Neural progenitor cell (in vitro differentiated cells): Measurements from ENCODE around the gene NRP1. TPM values are rescaled to one million over a fixed set of nuclear protein-coding genes. Genes with fewer than 3 reads are reported as not detected.

Experiments used
- DNase-seq: peaks from one replicate; pipeline ENCODE4 v3.0.0-alpha.2; 2016; ENCODE audit warnings: low spot score
- H2AFZ ChIP-seq: fragments of 200-600 bp; sonication (generic); replicated peaks from 2 replicates; pipeline ENCODE4 v1.6.1; 2016; ENCODE audit warnings: antibody characterized with exemption
- H3F3A ChIP-seq: fragments of 200-600 bp; sonication (generic); 2 replicates; pipeline ENCODE4 v1.6.1; 2016; ENCODE audit warnings: antibody characterized with exemption, low read depth
- H3K27ac ChIP-seq: fragments of 200-600 bp; sonication (generic); 2 replicates; pipeline ENCODE4 v1.5.1; 2016; ENCODE audit warnings: mild to moderate bottlenecking
- H3K27me3 ChIP-seq: fragments of 200-600 bp; sonication (generic); 2 replicates; pipeline ENCODE4 v1.6.1; 2016; ENCODE audit warnings: mild to moderate bottlenecking, moderate library complexity
- H3K36me3 ChIP-seq: fragments of 200-600 bp; sonication (generic); 2 replicates; pipeline ENCODE4 v1.5.1; 2016
- H3K4me1 ChIP-seq: fragments of 200-600 bp; sonication (generic); 2 replicates; pipeline ENCODE4 v1.6.1; 2016; ENCODE audit warnings: mixed run types
- H3K4me2 ChIP-seq: fragments of 200-600 bp; sonication (generic); 2 replicates; pipeline ENCODE4 v1.6.1; 2016
- H3K4me3 ChIP-seq: fragments of 200-600 bp; sonication (generic); 2 replicates; pipeline ENCODE4 v1.5.1; 2016
- H3K79me2 ChIP-seq: fragments of 200-600 bp; sonication (generic); 2 replicates; pipeline ENCODE4 v1.6.1; 2016; ENCODE audit warnings: low read depth
- H3K9ac ChIP-seq: fragments of 200-600 bp; sonication (generic); 2 replicates; pipeline ENCODE4 v1.6.1; 2016
- H3K9me3 ChIP-seq: fragments of 200-600 bp; sonication (generic); 2 replicates; pipeline ENCODE4 v1.5.1; 2016; ENCODE audit warnings: low read depth
- H4K20me1 ChIP-seq: fragments of 200-600 bp; sonication (generic); 2 replicates; pipeline ENCODE4 v1.6.1; 2016; ENCODE audit warnings: low read depth
- H3K27ac Mint-ChIP-seq: 3 replicates; pipeline ENCODE4 v1.8.0; 2021; ENCODE audit warnings: mixed read lengths
- H3K27me3 Mint-ChIP-seq: 2 replicates; pipeline ENCODE4 v1.8.0; 2022; ENCODE audit warnings: low read depth, mild to moderate bottlenecking, inconsistent platforms, moderate library complexity, mixed read lengths; ENCODE audit not compliant: insufficient read depth
- H3K36me3 Mint-ChIP-seq: 3 replicates; pipeline ENCODE4 v1.8.0; 2021; ENCODE audit warnings: mixed read lengths
- H3K4me1 Mint-ChIP-seq: 3 replicates; pipeline ENCODE4 v1.8.0; 2021; ENCODE audit warnings: mixed read lengths
- H3K4me3 Mint-ChIP-seq: 3 replicates; pipeline ENCODE4 v1.8.0; 2021; ENCODE audit warnings: mild to moderate bottlenecking, moderate library complexity, mixed read lengths
- H3K9me3 Mint-ChIP-seq: 3 replicates; pipeline ENCODE4 v1.8.0; 2020; ENCODE audit warnings: mixed read lengths
- CTCF ChIP-seq: fragments of 200-600 bp; sonication (generic); IDR thresholded peaks from 2 replicates; pipeline ENCODE4 v1.5.1; 2017; ENCODE audit warnings: antibody characterized with exemption, mild to moderate bottlenecking
- EZH2 ChIP-seq: fragments of 200-600 bp; sonication (generic); IDR thresholded peaks from 2 replicates; pipeline ENCODE4 v1.6.1; 2017; ENCODE audit warnings: antibody characterized with exemption, mild to moderate bottlenecking, moderate library complexity
- EZH2phosphoT487 ChIP-seq: fragments of 200-600 bp; sonication (generic); IDR thresholded peaks from 2 replicates; pipeline ENCODE4 v1.6.1; 2017; ENCODE audit warnings: antibody characterized with exemption
- total RNA-seq: library from RNA; depleted of rRNA; stranded (reverse); fragments of >200 nt; gene quantifications from 2 replicates; pipeline ENCODE4 v1.2.3, GENCODE V29; 2015; ENCODE audit warnings: low replicate concordance

NRP1 gene
- total RNA-seq, 1 donor from 2014 or later, result 1.9 TPM

GRCh38 chr10:33320288-33320687, 14.2 kb downstream of the NRP1 start:
- peaks cover 3% of the 10 kb centered on the region for H3K27me3 Mint-ChIP-seq
- no peaks in the 10 kb centered on the region for H3K4me1 ChIP-seq
- peaks cover 37% of the 10 kb centered on the region for H3K36me3 Mint-ChIP-seq
- no peak overlapping the region for H3K27ac ChIP-seq
- no peaks in the 10 kb centered on the region for H3K9me3 Mint-ChIP-seq
- H3K27me3 ChIP-seq, result no peaks in the 10 kb centered on the region
- H3F3A ChIP-seq, result no peaks in the 10 kb centered on the region
- H2AFZ ChIP-seq, result no peak overlapping the region
- H3K4me3 Mint-ChIP-seq, result no peak overlapping the region
- no peaks in the 10 kb centered on the region for H3K9me3 ChIP-seq
- H3K4me2 ChIP-seq, result no peak overlapping the region
- no peaks in the 10 kb centered on the region for H4K20me1 ChIP-seq
- H3K4me1 Mint-ChIP-seq, result peaks cover 8% of the 10 kb centered on the region
- H3K36me3 ChIP-seq, result no peaks in the 10 kb centered on the region
- no peak overlapping the region for H3K9ac ChIP-seq
- DNase-seq, result no peak
- no peaks in the 10 kb centered on the region for H3K79me2 ChIP-seq
- no peak overlapping the region for H3K27ac Mint-ChIP-seq
- H3K4me3 ChIP-seq, result no peak overlapping the region
- no peak for TF ChIP-seq EZH2phosphoT487
- no peak for TF ChIP-seq CTCF
- no peak for TF ChIP-seq EZH2

GRCh38 chr10:33315891-33316290, 18.6 kb downstream of the NRP1 start:
- H3K4me1 ChIP-seq, result no peaks in the 10 kb centered on the region
- no peak for DNase-seq
- H3K9me3 Mint-ChIP-seq, result peaks cover 7% of the 10 kb centered on the region
- no peak overlapping the region for H3K4me3 Mint-ChIP-seq
- H3F3A ChIP-seq, result no peaks in the 10 kb centered on the region
- H4K20me1 ChIP-seq, result no peaks in the 10 kb centered on the region
- H3K36me3 Mint-ChIP-seq, result peaks cover 40% of the 10 kb centered on the region
- H3K9me3 ChIP-seq, result no peaks in the 10 kb centered on the region
- H3K79me2 ChIP-seq, result no peaks in the 10 kb centered on the region
- H3K9ac ChIP-seq, result no peak overlapping the region
- peaks cover 3% of the 10 kb centered on the region for H3K27me3 Mint-ChIP-seq
- no peak for TF ChIP-seq EZH2
- TF ChIP-seq CTCF, result no peak
- no peak for TF ChIP-seq EZH2phosphoT487
- H2AFZ ChIP-seq, result no peak overlapping the region
- H3K4me2 ChIP-seq, result no peak overlapping the region
- H3K36me3 ChIP-seq, result no peaks in the 10 kb centered on the region
- no peak overlapping the region for H3K27ac ChIP-seq
- H3K27ac Mint-ChIP-seq, result no peak overlapping the region
- no peaks in the 10 kb centered on the region for H3K4me1 Mint-ChIP-seq
- no peaks in the 10 kb centered on the region for H3K27me3 ChIP-seq
- H3K4me3 ChIP-seq, result no peak overlapping the region

- H3K4me2 ChIP-seq, result no peak overlapping the region
- H3K4me3 Mint-ChIP-seq, result no peak overlapping the region
- no peaks in the 10 kb centered on the region for H3K79me2 ChIP-seq
Measured at GRCh38 chr10:33314811-33315561, 19.5 kb downstream of the NRP1 start.

More at GRCh38 chr10:33314811-33315561, 19.5 kb downstream of the NRP1 start:
- no peaks in the 10 kb centered on the region for H4K20me1 ChIP-seq
- peaks cover 11% of the 10 kb centered on the region for H3K9me3 Mint-ChIP-seq
- no peak overlapping the region for H2AFZ ChIP-seq
- H3K4me1 Mint-ChIP-seq, result no peaks in the 10 kb centered on the region
- H3K27ac ChIP-seq, result no peak overlapping the region
- H3K27me3 ChIP-seq, result no peaks in the 10 kb centered on the region
- no peaks in the 10 kb centered on the region for H3F3A ChIP-seq
- no peaks in the 10 kb centered on the region for H3K4me1 ChIP-seq
- TF ChIP-seq EZH2 (no peak), EZH2phosphoT487 (no peak), CTCF (no peak)
- no peak overlapping the region for H3K9ac ChIP-seq
- peaks cover 3% of the 10 kb centered on the region for H3K27me3 Mint-ChIP-seq
- no peak overlapping the region for H3K4me3 ChIP-seq
- peaks cover 41% of the 10 kb centered on the region for H3K36me3 Mint-ChIP-seq
- no peaks in the 10 kb centered on the region for H3K9me3 ChIP-seq
- no peak overlapping the region for H3K27ac Mint-ChIP-seq
- H3K36me3 ChIP-seq, result no peaks in the 10 kb centered on the region
- DNase-seq, result no peak
